Femur (tissue), 1 donor: ENCODE data around the gene LY6G5B.
"Not testable (repeated sequence)": the region's sequence is repeated elsewhere in the genome, so short reads cannot be mapped to it uniquely, and the experiment has no call there.

Source experiments
- DNase-seq: peaks from one replicate; pipeline ENCODE4 v3.0.0-alpha.2; 2017

LY6G5B gene

GRCh38 chr6:31692353-31692752 lies 22.6 kb downstream of the LY6G5B start:
- no peak for DNase-seq

GRCh38 chr6:31692886-31693285 lies 23.1 kb downstream of the LY6G5B start:
- DNase-seq = no peak

- DNase-seq = no peak
Measured at GRCh38 chr6:31693535-31693934, 23.8 kb downstream of the LY6G5B start.

GRCh38 chr6:31697555-31697954 lies 27.8 kb downstream of the LY6G5B start:
- no peak for DNase-seq

- no peak for DNase-seq
Measured at GRCh38 chr6:31700740-31701401, 31.1 kb downstream of the LY6G5B start.

DNA sequence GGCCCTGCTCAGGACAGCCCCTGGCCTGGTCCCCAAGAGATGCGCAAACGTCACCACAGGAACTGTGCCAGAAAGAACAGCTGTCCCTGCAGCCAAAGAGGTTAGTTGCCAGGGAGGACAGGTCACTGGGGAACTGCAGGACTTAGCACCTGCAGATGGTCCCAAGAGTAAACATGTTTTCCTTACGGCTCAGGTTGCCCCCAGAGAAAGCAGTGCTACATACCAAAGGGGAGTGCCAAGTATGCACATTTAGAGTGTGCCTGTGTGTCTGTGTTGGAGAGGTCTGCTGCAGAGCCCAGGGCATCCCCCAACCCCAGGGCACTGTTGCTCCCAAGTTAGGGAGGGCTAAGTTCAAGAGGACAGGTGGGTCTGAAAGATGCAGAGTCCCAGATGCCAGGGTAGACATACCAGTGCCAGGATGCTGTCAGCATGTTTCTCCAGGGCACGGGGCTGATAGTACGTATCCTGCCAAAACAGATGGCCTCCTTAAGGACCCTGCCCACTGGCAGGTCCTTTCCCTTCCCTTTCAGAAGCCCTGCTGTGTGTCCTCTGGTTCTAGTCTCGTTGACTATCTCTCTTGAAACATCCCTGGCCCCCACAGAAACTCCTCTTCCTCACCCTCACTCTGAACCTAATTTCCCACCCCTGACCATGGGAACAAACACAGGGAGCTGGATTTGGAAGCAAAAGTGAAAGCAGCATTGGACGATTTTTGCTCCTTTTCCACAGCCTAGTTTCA lies 32.1 kb downstream of the LY6G5B start:
- DNase-seq = peak; percentile 72

DNA sequence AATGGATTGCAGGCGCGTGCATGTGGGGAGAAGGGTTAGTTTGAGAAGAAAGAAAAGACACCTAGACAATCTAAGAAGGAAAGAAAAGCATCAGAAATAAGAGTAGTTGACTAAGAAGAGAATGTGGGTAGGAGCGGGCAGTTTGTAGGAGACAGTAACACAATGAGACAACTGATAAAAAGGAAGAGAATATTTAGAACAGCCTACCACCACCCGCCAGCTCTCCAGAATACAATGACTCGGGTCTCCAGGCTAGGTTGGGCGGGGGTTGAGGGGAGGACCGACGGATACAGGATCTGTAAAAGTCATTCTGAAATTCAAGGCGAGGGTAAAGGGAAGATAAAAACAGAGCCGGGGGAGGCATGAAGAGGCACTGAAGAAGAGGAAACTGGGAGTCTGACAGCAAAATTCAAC lies 32.6 kb downstream of the LY6G5B start:
- no peak for DNase-seq

DNA sequence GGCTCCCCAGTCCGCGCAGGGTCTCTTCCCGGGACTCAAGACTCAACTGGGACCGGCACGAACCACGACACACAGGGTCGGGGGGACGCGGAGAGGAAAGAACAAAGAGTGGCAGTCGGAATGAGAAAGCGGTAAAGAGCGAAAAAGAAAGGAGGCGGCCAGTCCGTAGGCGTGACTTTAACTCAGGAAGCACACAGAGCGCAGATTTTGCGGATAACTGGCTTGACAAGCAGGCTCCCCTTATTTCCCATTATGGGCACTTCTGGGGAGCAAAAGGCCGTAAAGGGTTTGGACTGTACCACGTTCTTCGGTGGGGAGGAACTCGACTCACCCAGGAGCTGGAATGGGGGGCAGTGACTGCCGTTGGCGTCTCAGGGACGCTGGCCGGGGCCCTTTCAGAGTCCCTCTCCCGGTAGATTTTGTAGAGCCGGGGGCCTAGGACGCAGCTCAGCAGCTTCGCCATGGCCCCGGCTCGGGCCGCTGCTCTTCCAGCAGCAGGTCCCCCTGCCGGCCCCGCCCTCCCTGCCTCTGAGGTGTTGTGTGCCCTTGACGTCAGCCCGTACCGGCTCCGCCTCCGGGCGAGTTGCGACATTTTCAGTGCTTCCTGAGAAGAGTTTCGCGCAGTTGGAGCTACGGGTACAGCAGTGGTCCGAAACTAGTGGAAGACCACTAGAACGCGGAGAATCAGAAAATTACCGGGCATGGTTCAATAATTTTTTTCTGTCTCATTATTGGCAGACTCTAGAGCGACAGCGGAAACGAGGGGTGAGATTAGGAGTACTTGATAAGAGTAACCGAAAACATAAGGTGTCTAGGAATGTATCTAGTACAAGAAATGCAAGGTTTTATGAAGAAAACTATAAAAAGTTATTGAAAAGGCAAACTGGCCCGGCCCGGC lies 33.3 kb downstream of the LY6G5B start, which contains the start of gene ABHD16A:
Gene ABHD16A (minus strand): TSS at position 506 of the 898 bp plus-strand sequence. CDS start 43 bp downstream, at position 463.
- DNase-seq = peak; percentile 99

- no peak for DNase-seq
Measured at GRCh38 chr6:31705931-31706330, 36.2 kb downstream of the LY6G5B start.

DNA sequence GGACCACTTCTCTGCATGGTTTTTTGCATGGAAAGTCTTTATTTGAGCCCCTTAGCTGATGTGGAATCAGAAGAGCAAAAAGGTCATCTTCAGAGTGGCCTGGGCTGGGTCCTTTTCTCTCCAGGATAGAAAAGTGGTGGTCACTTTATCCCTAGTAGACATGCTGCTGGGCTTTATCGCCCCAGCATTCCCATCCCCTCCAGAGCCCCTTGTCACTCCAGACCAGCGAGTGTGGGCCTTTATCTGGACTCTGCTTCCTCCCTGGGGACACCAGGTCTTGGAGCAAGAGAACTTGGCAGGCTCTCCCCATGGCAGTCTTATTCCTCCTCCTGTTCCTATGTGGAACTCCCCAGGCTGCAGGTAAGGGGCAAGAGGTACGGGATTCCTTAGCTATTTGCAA lies 36.8 kb downstream of the LY6G5B start, which contains the start of gene LY6G6F:
Gene LY6G6F (plus strand): TSS at position 268 of the 400 bp plus-strand sequence. CDS start 41 bp downstream, at position 309.
- no peak for DNase-seq

DNA sequence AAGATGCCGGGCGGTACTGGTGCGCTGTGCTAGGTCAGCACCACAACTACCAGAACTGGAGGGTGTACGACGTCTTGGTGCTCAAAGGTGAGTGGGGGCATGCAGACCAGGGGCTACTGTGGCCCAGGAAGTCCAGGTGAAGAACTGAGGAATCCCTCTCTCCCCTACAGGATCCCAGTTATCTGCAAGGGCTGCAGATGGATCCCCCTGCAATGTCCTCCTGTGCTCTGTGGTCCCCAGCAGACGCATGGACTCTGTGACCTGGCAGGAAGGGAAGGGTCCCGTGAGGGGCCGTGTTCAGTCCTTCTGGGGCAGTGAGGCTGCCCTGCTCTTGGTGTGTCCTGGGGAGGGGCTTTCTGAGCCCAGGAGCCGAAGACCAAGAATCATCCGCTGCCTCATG lies 37.9 kb downstream of the LY6G5B start:
- no peak for DNase-seq

GRCh38 chr6:31708224-31708623 lies 38.4 kb downstream of the LY6G5B start:
- no peak for DNase-seq

GRCh38 chr6:31709157-31709556 lies 39.4 kb downstream of the LY6G5B start:
- not testable (repeated sequence) for DNase-seq

GRCh38 chr6:31710523-31711219 lies 40.9 kb downstream of the LY6G5B start:
- no peak for DNase-seq

GRCh38 chr6:31711233-31711632 lies 41.5 kb downstream of the LY6G5B start:
- DNase-seq = no peak

GRCh38 chr6:31712296-31712695 lies 42.5 kb downstream of the LY6G5B start:
- DNase-seq = no peak

DNA sequence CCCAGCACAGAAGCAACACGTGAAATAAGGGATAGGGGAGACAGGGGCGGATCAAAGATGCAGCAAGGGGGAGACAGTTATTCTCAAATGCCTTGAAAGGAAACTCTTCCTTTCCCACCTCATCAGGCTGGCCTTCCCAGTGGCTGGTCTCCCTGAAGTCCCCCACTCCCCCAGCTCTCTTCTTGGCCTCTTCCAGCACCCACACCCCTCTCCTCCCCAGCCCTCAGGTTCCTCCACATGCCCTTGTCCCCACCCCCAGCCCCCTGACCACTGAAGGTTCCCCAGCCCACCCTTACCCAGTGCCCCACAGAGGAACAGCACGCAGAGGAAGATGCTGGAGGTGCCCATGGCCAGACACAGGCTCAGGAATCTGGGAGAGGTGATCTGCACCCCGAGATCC lies 43.7 kb downstream of the LY6G5B start:
- DNase-seq = no peak

DNA sequence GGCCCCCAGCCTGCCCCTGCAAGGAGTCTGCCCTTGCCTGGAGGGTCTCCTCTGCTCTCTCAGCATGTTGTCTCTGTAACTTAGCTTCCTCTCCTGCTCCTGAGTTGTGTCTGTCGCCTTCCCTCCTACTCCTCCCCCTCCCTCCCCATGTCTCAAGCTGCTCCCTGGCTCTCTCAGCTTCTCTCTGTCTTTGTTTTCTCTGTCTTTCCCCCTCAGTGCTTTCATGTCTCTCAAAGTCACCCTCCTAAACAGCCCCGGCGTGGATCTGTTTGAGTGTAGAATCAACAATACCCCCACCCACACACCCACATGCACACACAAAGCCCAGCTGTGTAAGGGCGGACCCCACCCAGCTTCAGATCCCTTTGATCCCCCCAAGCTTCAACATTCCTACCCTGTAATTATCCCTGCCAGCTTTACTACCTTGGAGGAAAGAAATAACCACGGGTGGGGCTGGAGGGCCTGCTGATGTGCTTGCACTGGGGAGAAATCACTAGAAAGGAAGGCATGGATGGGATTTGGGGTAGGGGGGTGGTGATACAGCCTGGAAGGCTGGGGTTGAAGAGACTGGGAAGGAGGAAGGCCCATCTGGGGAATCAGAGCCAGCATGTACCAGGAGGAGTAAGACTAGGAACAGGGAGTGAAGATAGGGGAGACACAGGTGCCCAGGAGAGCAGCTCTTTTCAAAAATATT lies 44.4 kb downstream of the LY6G5B start:
- no peak for DNase-seq

DNA sequence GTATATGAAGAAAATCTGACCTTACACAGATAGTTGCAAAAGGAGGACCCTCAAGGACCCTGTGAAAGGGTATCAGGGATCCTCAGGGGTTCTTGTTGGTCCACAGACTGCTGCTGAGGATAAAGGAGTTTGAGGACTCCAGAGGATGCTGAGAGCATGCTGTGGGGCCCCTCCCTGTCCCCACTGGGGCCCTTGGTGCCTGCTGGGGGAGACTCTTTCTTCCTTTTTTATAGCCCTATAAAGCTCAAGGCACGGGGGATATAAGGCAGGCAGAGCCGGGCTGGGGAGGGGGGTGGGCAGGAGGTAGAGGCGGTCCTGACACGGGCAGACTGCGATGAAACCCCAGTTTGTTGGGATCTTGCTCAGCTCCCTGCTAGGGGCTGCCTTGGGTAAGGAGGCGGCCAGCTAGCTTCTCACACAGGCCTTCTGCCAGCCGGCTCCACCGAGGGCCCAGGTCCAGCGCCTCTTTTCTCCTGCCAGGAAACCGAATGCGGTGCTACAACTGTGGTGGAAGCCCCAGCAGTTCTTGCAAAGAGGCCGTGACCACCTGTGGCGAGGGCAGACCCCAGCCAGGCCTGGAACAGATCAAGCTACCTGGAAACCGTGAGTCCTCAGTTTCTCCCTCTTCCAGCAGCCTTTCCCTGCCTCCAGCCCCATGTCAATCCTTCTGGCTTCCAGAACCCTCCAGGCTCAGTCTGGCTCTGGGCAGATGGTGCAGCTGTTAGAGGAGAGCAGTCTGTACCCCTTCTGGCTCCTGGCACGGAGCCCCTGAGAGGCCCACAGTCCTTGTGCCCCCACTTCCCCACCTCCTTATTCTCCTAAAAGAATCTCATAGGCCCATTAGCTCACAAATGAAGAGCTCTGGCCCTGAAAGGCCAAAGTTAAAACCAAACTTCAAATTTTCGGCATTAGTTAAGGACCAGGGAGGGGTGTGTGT lies 45.5 kb downstream of the LY6G5B start, which contains the start of gene LY6G6D:
Gene LY6G6D (plus strand): TSS at position 327 of the 937 bp plus-strand sequence. CDS start 8 bp downstream, at position 335.
- peak; percentile 50 for DNase-seq

GRCh38 chr6:31717499-31718222 lies 47.9 kb downstream of the LY6G5B start:
- no peak for DNase-seq
